Nephron (organoid): ENCODE data around the gene PCLAF.
"Not testable (repeated sequence)": the region's sequence is repeated elsewhere in the genome, so short reads cannot be mapped to it uniquely, and the experiment has no call there.

ENCODE experiments used
- H3K27ac Mint-ChIP-seq, 3 experiments: 2 replicates each; pipeline ENCODE4 v1.8.0; 2020; ENCODE audit warnings: mixed read lengths in 3 of 3, mild to moderate bottlenecking in 2 of 3, moderate library complexity in 1 of 3
- H3K27me3 Mint-ChIP-seq: 2 replicates; pipeline ENCODE4 v1.8.0; 2021; ENCODE audit warnings: low read depth, mild to moderate bottlenecking, moderate library complexity, mixed read lengths
- H3K36me3 Mint-ChIP-seq: 2 replicates; pipeline ENCODE4 v1.8.0; 2020; ENCODE audit warnings: low read depth, mixed read lengths
- H3K4me1 Mint-ChIP-seq: 2 replicates; pipeline ENCODE4 v1.8.0; 2020; ENCODE audit warnings: mixed read lengths
- H3K4me3 Mint-ChIP-seq, 3 experiments: 2 replicates each; pipeline ENCODE4 v1.8.0; 2020; ENCODE audit warnings: mild to moderate bottlenecking in 3 of 3, mixed read lengths in 3 of 3, moderate library complexity in 2 of 3
- H3K9me3 Mint-ChIP-seq: 2 replicates; pipeline ENCODE4 v1.8.0; 2020; ENCODE audit warnings: mixed read lengths
- TF ChIP-seq, protein P1 (sequence below), 3 experiments: fragments of 200-600 bp; sonication (generic); IDR thresholded peaks; one replicate each; pipeline ENCODE4 v1.5.0; 2021; ENCODE audit warnings: antibody characterized with exemption in 3 of 3; ENCODE audit not compliant: unreplicated experiment in 3 of 3

Gene PCLAF

DNA sequence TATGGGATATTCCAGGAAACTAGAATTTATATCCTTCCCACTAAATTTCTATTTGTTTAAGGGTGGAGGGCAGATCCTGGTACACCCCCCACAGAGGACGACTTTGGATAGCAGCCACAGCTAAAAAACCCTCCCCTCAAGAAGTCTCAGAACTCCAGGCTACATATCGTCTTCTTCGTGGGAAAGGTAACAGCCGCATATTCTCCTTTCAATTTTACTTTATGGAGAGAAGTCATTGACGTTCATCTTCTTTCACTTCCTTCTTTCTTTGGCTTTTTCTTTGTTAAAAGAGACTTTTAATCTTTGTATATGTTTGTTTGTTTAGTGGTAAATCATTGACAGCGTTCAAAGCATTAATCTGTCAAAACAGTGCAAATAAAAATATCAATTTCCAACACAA lies 42.7 kb upstream of the PCLAF start:
- Mint-ChIP-seq H3K4me3 (no peak overlapping the region), H3K9me3 (no peaks in the 10 kb centered on the region), H3K36me3 (peaks cover 44% of the 10 kb centered on the region)

DNA sequence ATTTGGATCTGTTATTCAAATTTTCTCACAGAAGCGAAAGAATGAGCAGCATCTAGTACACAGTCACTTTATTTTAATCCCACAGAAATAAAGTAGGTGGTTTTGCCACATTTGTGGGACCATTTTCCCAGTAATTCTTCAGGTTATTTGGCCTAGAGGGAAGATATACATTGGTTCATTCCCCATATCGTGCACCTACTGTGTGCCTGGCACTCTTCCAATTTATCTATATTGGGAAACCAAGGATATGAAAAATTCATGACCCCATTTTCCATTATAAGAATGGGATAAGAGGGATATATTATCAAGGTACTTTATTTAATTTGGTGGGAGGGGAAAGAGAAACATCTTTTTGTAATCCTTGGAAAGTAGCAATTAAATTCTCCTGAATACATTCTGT lies 41.5 kb upstream of the PCLAF start:
- Mint-ChIP-seq H3K9me3 (no peaks in the 10 kb centered on the region), H3K36me3 (peaks cover 50% of the 10 kb centered on the region), H3K27ac (no peak overlapping the region), H3K27me3 (no peaks in the 10 kb centered on the region), H3K4me3 (no peak overlapping the region), H3K4me1 (peaks cover 5% of the 10 kb centered on the region)
- TF ChIP-seq, protein P1, sequence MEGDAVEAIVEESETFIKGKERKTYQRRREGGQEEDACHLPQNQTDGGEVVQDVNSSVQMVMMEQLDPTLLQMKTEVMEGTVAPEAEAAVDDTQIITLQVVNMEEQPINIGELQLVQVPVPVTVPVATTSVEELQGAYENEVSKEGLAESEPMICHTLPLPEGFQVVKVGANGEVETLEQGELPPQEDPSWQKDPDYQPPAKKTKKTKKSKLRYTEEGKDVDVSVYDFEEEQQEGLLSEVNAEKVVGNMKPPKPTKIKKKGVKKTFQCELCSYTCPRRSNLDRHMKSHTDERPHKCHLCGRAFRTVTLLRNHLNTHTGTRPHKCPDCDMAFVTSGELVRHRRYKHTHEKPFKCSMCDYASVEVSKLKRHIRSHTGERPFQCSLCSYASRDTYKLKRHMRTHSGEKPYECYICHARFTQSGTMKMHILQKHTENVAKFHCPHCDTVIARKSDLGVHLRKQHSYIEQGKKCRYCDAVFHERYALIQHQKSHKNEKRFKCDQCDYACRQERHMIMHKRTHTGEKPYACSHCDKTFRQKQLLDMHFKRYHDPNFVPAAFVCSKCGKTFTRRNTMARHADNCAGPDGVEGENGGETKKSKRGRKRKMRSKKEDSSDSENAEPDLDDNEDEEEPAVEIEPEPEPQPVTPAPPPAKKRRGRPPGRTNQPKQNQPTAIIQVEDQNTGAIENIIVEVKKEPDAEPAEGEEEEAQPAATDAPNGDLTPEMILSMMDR (IDR thresholded peaks at IDR 0.05; ENCODE audit: unreplicated experiment in 3 of 3) = no peak

More for the DNA sequence above, 42.7 kb upstream of the PCLAF start:
- no peaks in the 10 kb centered on the region for H3K27me3 Mint-ChIP-seq
- TF ChIP-seq, protein P1 (IDR thresholded peaks at IDR 0.05; ENCODE audit: unreplicated experiment in 3 of 3) = no peak
- peak overlapping the region in 1 of 3 experiments; percentile 18 for H3K27ac Mint-ChIP-seq
- peaks cover 5% of the 10 kb centered on the region for H3K4me1 Mint-ChIP-seq

DNA sequence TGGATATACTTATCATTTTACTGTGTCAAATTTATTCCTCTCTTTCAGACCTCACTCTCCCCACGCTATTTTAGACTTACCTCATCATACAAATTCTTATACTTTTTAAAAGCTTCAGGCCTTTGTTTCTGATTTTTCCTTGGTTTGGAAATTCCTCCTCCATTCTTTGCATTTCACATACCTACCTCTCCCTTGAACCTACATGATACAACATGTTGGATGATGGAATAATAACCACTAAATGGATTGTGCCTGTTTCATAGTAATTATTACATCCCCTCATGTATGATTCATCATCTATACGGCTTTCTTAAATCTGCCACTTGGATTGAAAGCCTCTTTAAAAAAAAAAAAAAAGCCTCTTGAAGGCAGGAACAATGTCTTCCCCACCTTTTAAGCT lies 31.0 kb upstream of the PCLAF start:
- H3K4me3 Mint-ChIP-seq = no peak overlapping the region
- H3K36me3 Mint-ChIP-seq = peaks cover 77% of the 10 kb centered on the region
- H3K27me3 Mint-ChIP-seq = no peaks in the 10 kb centered on the region
- H3K9me3 Mint-ChIP-seq = no peaks in the 10 kb centered on the region
- H3K4me1 Mint-ChIP-seq = no peaks in the 10 kb centered on the region
- TF ChIP-seq, protein P1 (IDR thresholded peaks at IDR 0.05; ENCODE audit: unreplicated experiment in 3 of 3) = no peak
- no peak overlapping the region for H3K27ac Mint-ChIP-seq

DNA sequence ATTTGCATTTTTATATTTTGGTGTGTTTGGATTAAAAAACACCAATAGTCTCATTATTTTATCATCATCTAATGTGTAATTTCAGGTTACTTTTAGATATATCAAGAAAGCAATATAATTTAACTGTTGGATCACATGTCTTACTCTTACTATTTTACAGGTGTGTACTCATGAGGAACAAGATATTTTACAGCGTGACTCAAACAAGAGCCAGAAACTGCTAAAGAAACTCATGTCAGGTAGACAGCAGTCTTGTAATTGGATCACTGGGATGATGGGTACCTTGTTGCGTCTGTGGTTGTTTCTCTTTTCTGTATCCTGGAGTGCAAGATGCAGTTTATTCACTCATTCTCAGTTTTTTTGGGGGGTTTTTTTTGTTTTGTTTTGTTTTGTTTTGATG lies 19.3 kb upstream of the PCLAF start:
- TF ChIP-seq, protein P1 (IDR thresholded peaks at IDR 0.05; ENCODE audit: unreplicated experiment in 3 of 3) = no peak
- Mint-ChIP-seq H3K27ac (no peak overlapping the region), H3K36me3 (peaks cover 52% of the 10 kb centered on the region), H3K9me3 (no peaks in the 10 kb centered on the region), H3K27me3 (no peaks in the 10 kb centered on the region), H3K4me3 (no peak overlapping the region), H3K4me1 (no peaks in the 10 kb centered on the region)

DNA sequence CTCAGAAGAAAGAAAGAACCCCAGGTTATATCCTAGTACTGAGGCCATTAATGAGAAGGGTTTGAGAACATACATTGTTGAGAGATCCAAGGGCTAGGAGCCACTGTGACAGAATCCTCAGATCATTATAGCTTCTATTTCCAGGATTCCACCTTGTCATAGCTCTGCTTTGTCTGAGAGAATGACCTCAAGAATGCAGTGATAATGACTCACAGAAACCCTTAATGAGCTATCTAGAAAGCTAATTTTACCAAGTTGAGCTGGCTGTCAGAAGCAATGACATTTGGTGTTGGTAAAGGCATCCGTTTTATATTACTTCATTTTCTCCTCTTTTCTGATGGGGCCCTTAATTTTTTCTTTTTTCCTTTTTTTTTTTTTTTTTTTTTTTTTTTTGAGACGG lies 17.3 kb upstream of the PCLAF start:
- H3K36me3 Mint-ChIP-seq = peaks cover 61% of the 10 kb centered on the region
- H3K9me3 Mint-ChIP-seq = no peaks in the 10 kb centered on the region
- no peak overlapping the region for H3K4me3 Mint-ChIP-seq
- no peaks in the 10 kb centered on the region for H3K4me1 Mint-ChIP-seq
- no peaks in the 10 kb centered on the region for H3K27me3 Mint-ChIP-seq
- H3K27ac Mint-ChIP-seq = no peak overlapping the region
- TF ChIP-seq, protein P1 (IDR thresholded peaks at IDR 0.05; ENCODE audit: unreplicated experiment in 3 of 3) = no peak

DNA sequence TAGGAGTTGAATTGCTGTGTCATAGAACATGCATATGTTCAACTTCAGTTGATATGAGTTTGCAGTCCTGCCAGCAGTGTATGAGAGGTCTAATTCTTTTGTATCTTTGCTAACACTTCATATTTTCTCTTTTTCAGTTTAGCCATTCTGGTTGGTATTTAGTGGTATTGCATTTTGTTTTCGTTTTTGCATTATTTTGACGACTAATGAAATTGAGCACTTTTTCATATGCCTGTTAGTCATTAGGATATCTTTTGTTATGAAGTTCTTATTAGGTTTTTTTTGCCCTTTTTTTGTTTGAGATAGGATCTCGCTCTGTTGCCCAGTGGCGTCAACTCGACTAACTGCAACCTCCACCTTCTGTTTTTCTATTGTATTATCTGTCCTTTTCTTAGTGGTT lies 15.5 kb upstream of the PCLAF start:
- no peaks in the 10 kb centered on the region for H3K9me3 Mint-ChIP-seq
- H3K4me3 Mint-ChIP-seq = no peak overlapping the region
- no peak overlapping the region for H3K27ac Mint-ChIP-seq
- TF ChIP-seq, protein P1 (IDR thresholded peaks at IDR 0.05; ENCODE audit: unreplicated experiment in 3 of 3) = no peak
- no peaks in the 10 kb centered on the region for H3K27me3 Mint-ChIP-seq
- H3K36me3 Mint-ChIP-seq = peaks cover 57% of the 10 kb centered on the region
- no peaks in the 10 kb centered on the region for H3K4me1 Mint-ChIP-seq

DNA sequence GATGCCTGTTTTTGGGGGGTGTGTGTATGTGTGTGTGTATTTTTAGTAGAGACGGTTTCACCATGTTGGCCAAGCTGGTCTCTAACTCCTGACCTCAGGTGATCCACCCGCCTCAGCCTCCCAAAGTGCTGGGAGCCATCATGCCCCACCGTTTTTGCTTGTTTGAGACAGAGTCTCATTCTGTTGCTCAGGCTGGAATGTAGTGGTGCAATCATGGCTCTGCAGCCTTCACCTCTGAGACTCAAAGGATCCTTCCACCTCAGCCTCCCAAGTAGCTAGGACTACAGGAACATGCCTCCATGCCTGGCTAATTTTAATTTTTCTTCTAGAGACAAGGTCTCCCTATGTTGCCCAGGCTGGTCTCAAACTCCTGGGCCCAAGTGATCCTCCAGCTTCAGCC lies 11.2 kb upstream of the PCLAF start:
- Mint-ChIP-seq H3K4me3 (peak overlapping the region in 1 of 3 experiments; percentile 25), H3K36me3 (peaks cover 36% of the 10 kb centered on the region), H3K4me1 (peaks cover 14% of the 10 kb centered on the region)
- not testable (repeated sequence) for H3K27me3 Mint-ChIP-seq, H3K9me3 Mint-ChIP-seq, H3K27ac Mint-ChIP-seq
